Endothelial cell of umbilical vein (primary cell): ENCODE measurements around the gene URM1.

Source experiments
- CTCF ChIP-seq, 2 donors: IDR thresholded peaks; 1 replicate in 1 of 2; 2 replicates in 1 of 2; pipeline ENCODE4 v1.5.1; 2011; ENCODE audit warnings: low read length in 2 of 2, mild to moderate bottlenecking in 2 of 2, moderate library complexity in 2 of 2, control low read depth in 1 of 2, inconsistent platforms in 1 of 2, low read depth in 1 of 2; ENCODE audit not compliant: insufficient read depth in 1 of 2; ENCODE audit errors: extremely low read depth in 1 of 2
- EZH2 ChIP-seq: IDR thresholded peaks from 2 replicates; pipeline ENCODE4 v1.6.1; 2012; ENCODE audit warnings: borderline replicate concordance, low read depth, mild to moderate bottlenecking, moderate library complexity, low read length, inconsistent platforms; ENCODE audit not compliant: severe bottlenecking
- FOS ChIP-seq: IDR thresholded peaks from 2 replicates; pipeline ENCODE4 v1.6.1; 2011; ENCODE audit warnings: mild to moderate bottlenecking, low read length, moderate library complexity, borderline replicate concordance; ENCODE audit not compliant: insufficient read depth
- GATA2 ChIP-seq: IDR thresholded peaks from 2 replicates; pipeline ENCODE4 v1.7.0; 2011; ENCODE audit warnings: low read depth, mild to moderate bottlenecking, moderate library complexity, mixed read lengths, low read length; ENCODE audit not compliant: insufficient read length, insufficient read depth
- MAX ChIP-seq: IDR thresholded peaks from 2 replicates; pipeline ENCODE4 v1.6.1; 2011; ENCODE audit not compliant: insufficient read depth, insufficient read length
- MYC ChIP-seq: IDR thresholded peaks from one replicate; pipeline ENCODE4 v1.6.1; 2011; ENCODE audit warnings: mild to moderate bottlenecking, low read depth, low read length
- POLR2A ChIP-seq: IDR thresholded peaks from 2 replicates; pipeline ENCODE4 v1.6.1; 2012; ENCODE audit warnings: low read depth, mild to moderate bottlenecking, control low read depth, low read length
- POLR2AphosphoS5 ChIP-seq: IDR thresholded peaks from 2 replicates; pipeline ENCODE4 v1.6.1; 2012; ENCODE audit warnings: low read depth, mild to moderate bottlenecking, control low read depth, low read length, moderate library complexity; ENCODE audit not compliant: insufficient read depth

GRCh38 chr9:128429513-128430086, 58.4 kb downstream of the URM1 start:
- no peak for TF ChIP-seq CTCF (IDR thresholded peaks at IDR 0.05; ENCODE audit: extremely low read depth in 1 of 2, insufficient read depth in 1 of 2, low read depth in 1 of 2, low read length in 2 of 2)
- TF ChIP-seq GATA2, result no peak
- no peak for TF ChIP-seq EZH2
- TF ChIP-seq POLR2A, result no peak
- TF ChIP-seq POLR2AphosphoS5, result no peak
- TF ChIP-seq MAX, result no peak
- TF ChIP-seq FOS, result no peak
- TF ChIP-seq MYC, result no peak
